Mesenchymal stem cell (in vitro differentiated cells and primary cell): ENCODE data around the gene S100A8.

Source experiments
- DNase-seq: peaks from one replicate; pipeline ENCODE4 v3.0.0-alpha.2; 2013
- H2AFZ ChIP-seq: one replicate; pipeline ENCODE4 v1.6.1; 2013; ENCODE audit warnings: low read depth, mild to moderate bottlenecking, control low read depth, inconsistent platforms, low read length, moderate library complexity
- H2AK5ac ChIP-seq: 2 replicates; pipeline ENCODE4 v1.6.1; 2013; ENCODE audit warnings: low read length, moderate library complexity, mild to moderate bottlenecking, inconsistent platforms; ENCODE audit not compliant: severe bottlenecking
- H2BK120ac ChIP-seq: one replicate; pipeline ENCODE4 v1.6.1; 2013; ENCODE audit warnings: low read depth, mild to moderate bottlenecking, inconsistent platforms, low read length, moderate library complexity
- H2BK12ac ChIP-seq, 2 experiments: one replicate each; pipeline ENCODE4 v1.6.1; 2013; ENCODE audit warnings: inconsistent platforms in 2 of 2, low read length in 2 of 2, mild to moderate bottlenecking in 2 of 2, moderate library complexity in 2 of 2, control low read depth in 1 of 2
- H2BK15ac ChIP-seq: one replicate; pipeline ENCODE4 v1.6.1; 2013; ENCODE audit warnings: mild to moderate bottlenecking, low read depth, inconsistent platforms; ENCODE audit not compliant: poor library complexity, severe bottlenecking
- H2BK5ac ChIP-seq: 2 replicates; pipeline ENCODE4 v1.6.1; 2013; ENCODE audit warnings: low read depth, mild to moderate bottlenecking, low read length, control low read depth, inconsistent platforms; ENCODE audit not compliant: poor library complexity, severe bottlenecking
- H3K14ac ChIP-seq, 2 experiments: one replicate each; pipeline ENCODE4 v1.6.1; 2013; ENCODE audit warnings: inconsistent platforms in 2 of 2, low read length in 2 of 2, control low read depth in 1 of 2, mild to moderate bottlenecking in 1 of 2, moderate library complexity in 1 of 2
- H3K18ac ChIP-seq, 2 experiments: one replicate each; pipeline ENCODE4 v1.6.1; 2013; ENCODE audit warnings: inconsistent platforms in 2 of 2, low read length in 2 of 2, control low read depth in 1 of 2, low read depth in 1 of 2, mild to moderate bottlenecking in 1 of 2
- H3K23ac ChIP-seq, 2 experiments: one replicate each; pipeline ENCODE4 v1.6.1; 2013; ENCODE audit warnings: inconsistent platforms in 2 of 2, low read length in 2 of 2, mild to moderate bottlenecking in 2 of 2, moderate library complexity in 2 of 2, control low read depth in 1 of 2
- H3K27ac ChIP-seq: 2 replicates; pipeline ENCODE4 v1.5.1; 2013; ENCODE audit warnings: mild to moderate bottlenecking, moderate library complexity, low read length, control low read depth, inconsistent platforms; ENCODE audit not compliant: poor library complexity, severe bottlenecking
- H3K27me3 ChIP-seq, 2 experiments: 2 replicates each; pipeline versions ENCODE4 v1.6.1 to v1.7.0; 2013; ENCODE audit warnings: low read length in 2 of 2, mild to moderate bottlenecking in 2 of 2, moderate library complexity in 2 of 2, control low read depth in 1 of 2, inconsistent platforms in 1 of 2; ENCODE audit not compliant: control insufficient read depth in 1 of 2, insufficient read depth in 1 of 2
- H3K36me3 ChIP-seq, 2 experiments: 2 replicates each; pipeline versions ENCODE4 v1.6.1 to v1.7.0; 2013; ENCODE audit warnings: low read length in 2 of 2, control low read depth in 1 of 2, inconsistent platforms in 1 of 2, low read depth in 1 of 2, mild to moderate bottlenecking in 1 of 2; ENCODE audit not compliant: insufficient read depth in 2 of 2, control insufficient read depth in 1 of 2
- H3K4ac ChIP-seq, 2 experiments: one replicate each; pipeline ENCODE4 v1.6.1; 2013; ENCODE audit warnings: inconsistent platforms in 2 of 2, low read length in 2 of 2, mild to moderate bottlenecking in 2 of 2, moderate library complexity in 2 of 2, control low read depth in 1 of 2, low read depth in 1 of 2
- H3K4me1 ChIP-seq: 2 replicates; pipeline ENCODE4 v1.6.1; 2013; ENCODE audit warnings: low read depth, low read length, control low read depth; ENCODE audit not compliant: control insufficient read depth, insufficient read depth
- H3K4me2 ChIP-seq: 2 replicates; pipeline ENCODE4 v1.6.1; 2013; ENCODE audit warnings: low read length, mild to moderate bottlenecking, inconsistent platforms; ENCODE audit not compliant: poor library complexity, severe bottlenecking
- H3K4me3 ChIP-seq, 2 experiments: 2 replicates each; pipeline versions ENCODE4 v1.5.1 to v1.7.0; 2013; ENCODE audit warnings: low read length in 2 of 2, mild to moderate bottlenecking in 2 of 2, control low read depth in 1 of 2, low read depth in 1 of 2; ENCODE audit not compliant: insufficient read depth in 1 of 2
- H3K79me1 ChIP-seq: replicated peaks from 2 replicates; pipeline ENCODE4 v1.6.1; 2013; ENCODE audit warnings: mild to moderate bottlenecking, control low read depth, low read length, inconsistent platforms; ENCODE audit not compliant: poor library complexity, severe bottlenecking
- H3K9ac ChIP-seq: 2 replicates; pipeline ENCODE4 v1.7.0; 2013; ENCODE audit warnings: mild to moderate bottlenecking, low read length, moderate library complexity
- H3K9me3 ChIP-seq: 2 replicates; pipeline ENCODE4 v1.7.0; 2013; ENCODE audit warnings: mild to moderate bottlenecking, low read length; ENCODE audit not compliant: control insufficient read depth
- H4K8ac ChIP-seq: one replicate; pipeline ENCODE4 v1.6.1; 2013; ENCODE audit warnings: inconsistent platforms, mild to moderate bottlenecking, low read length, moderate library complexity
- H4K91ac ChIP-seq: one replicate; pipeline ENCODE4 v1.6.1; 2013; ENCODE audit warnings: mild to moderate bottlenecking, low read length, inconsistent platforms
- WGBS: methylation state at CpG from one replicate; pipeline ENCODE4 v1.1.7; 2013; ENCODE audit warnings: mixed read lengths; 5-methylcytosine and 5-hydroxymethylcytosine counted together

The S100A8 gene

DNA sequence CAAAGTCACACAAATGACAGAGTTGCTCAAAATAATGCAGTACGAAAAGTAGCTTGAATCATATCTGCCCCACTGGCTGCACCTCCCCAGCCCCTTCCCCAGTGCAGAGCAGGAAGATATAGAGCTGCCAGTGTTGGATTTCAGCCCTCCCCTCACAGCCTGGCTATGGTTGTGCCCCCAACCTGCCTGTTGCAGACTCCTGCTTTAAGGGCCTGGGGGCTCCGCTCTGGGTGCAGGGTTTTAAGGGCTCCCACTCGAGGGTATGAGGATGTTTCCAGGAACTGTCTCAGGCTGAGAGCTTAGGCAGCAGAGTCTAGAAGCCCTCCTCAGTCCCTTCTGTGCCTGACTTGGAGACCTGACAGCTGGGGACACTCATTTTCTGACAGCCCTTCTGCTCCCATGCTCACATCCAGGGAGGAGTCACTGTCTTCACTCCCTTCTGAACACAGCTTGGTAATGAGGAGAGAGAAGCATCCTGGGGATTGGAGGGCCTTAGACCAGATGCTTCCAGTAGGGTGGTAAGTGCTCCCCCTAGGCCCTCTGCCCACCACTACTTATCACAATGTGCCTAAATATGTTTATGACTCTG lies 28.6 kb downstream of the S100A8 start:
- Histone ChIP-seq H3K36me3 (no peaks in the 10 kb centered on the region), H3K18ac (no peak overlapping the region), H2AFZ (no peak overlapping the region), H3K27me3 (peaks cover 26 to 79% of the 10 kb centered on the region in 2 experiments), H3K9ac (no peak overlapping the region), H3K4ac (no peak overlapping the region), H2AK5ac (no peak overlapping the region), H2BK12ac (no peak overlapping the region), H3K14ac (no peak overlapping the region), H2BK5ac (no peak overlapping the region), H2BK15ac (no peak overlapping the region), H3K9me3 (no peaks in the 10 kb centered on the region), H3K23ac (no peak overlapping the region), H3K4me1 (no peaks in the 10 kb centered on the region), H4K91ac (no peak overlapping the region), H3K4me3 (no peak overlapping the region), H3K79me1 (no peaks in the 10 kb centered on the region), H4K8ac (no peak overlapping the region), H2BK120ac (no peak overlapping the region), H3K27ac (no peak overlapping the region), H3K4me2 (no peak overlapping the region)
- DNase-seq: no peak
- WGBS: 57% methylated on average over 3 of the region's 3 CpGs

GRCh38 chr1:153361480-153362109 lies 29.3 kb downstream of the S100A8 start:
- no peak for DNase-seq
- H3K9me3 ChIP-seq: no peaks in the 10 kb centered on the region
- H3K4me3 ChIP-seq: no peak overlapping the region
- H3K4ac ChIP-seq: no peak overlapping the region
- no peak overlapping the region for H3K9ac ChIP-seq
- 38% methylated on average over 4 of the region's 4 CpGs for WGBS
- no peaks in the 10 kb centered on the region for H3K4me1 ChIP-seq
- no peak overlapping the region for H3K27ac ChIP-seq
- no peak overlapping the region for H3K18ac ChIP-seq
- no peak overlapping the region for H3K23ac ChIP-seq
- H2BK15ac ChIP-seq: no peak overlapping the region
- H3K27me3 ChIP-seq: peaks cover 26 to 82% of the 10 kb centered on the region in 2 experiments
- no peak overlapping the region for H2AFZ ChIP-seq
- no peak overlapping the region for H3K14ac ChIP-seq
- no peak overlapping the region for H3K4me2 ChIP-seq
- H3K79me1 ChIP-seq: no peaks in the 10 kb centered on the region
- H4K91ac ChIP-seq: no peak overlapping the region
- no peak overlapping the region for H2AK5ac ChIP-seq
- no peak overlapping the region for H4K8ac ChIP-seq
- no peaks in the 10 kb centered on the region for H3K36me3 ChIP-seq
- no peak overlapping the region for H2BK120ac ChIP-seq
- no peak overlapping the region for H2BK12ac ChIP-seq
- H2BK5ac ChIP-seq: no peak overlapping the region

- Histone ChIP-seq H3K4me2 (no peak overlapping the region), H3K14ac (no peak overlapping the region), H3K18ac (no peak overlapping the region), H3K27ac (no peak overlapping the region), H3K9ac (no peak overlapping the region), H3K4me3 (no peak overlapping the region), H3K4me1 (no peaks in the 10 kb centered on the region), H3K4ac (no peak overlapping the region), H3K23ac (no peak overlapping the region), H2BK5ac (no peak overlapping the region), H4K91ac (peak overlapping the region; percentile 8), H3K9me3 (no peaks in the 10 kb centered on the region), H2BK15ac (no peak overlapping the region), H2BK12ac (no peak overlapping the region), H3K27me3 (peaks cover 24 to 82% of the 10 kb centered on the region in 2 experiments), H3K79me1 (no peaks in the 10 kb centered on the region), H2AFZ (no peak overlapping the region), H3K36me3 (no peaks in the 10 kb centered on the region), H4K8ac (no peak overlapping the region), H2BK120ac (no peak overlapping the region), H2AK5ac (no peak overlapping the region)
- DNase-seq: no peak
- WGBS: 77% methylated on average over 11 of the region's 11 CpGs
Observed at GRCh38 chr1:153360592-153361479, 30.0 kb downstream of the S100A8 start.

DNA sequence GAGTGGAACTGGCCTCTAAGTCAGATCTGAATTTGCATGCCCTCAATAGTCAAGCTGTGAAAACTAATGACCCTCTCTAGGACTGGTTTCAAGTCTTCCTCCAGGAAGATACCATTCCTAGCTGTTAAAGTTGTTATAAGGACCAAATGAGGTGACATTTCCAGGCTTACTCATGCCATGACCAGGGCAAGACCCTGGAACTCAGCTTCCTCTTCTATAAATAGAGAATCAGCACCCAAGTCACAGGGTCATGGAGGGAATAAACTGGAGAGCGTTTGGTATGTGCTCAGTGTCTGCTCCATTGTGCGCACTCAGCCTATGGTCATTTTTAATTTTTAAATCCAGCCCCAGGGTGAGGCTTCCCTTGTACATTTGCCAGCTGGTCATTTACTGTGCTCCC lies 30.7 kb downstream of the S100A8 start:
- Histone ChIP-seq H3K36me3 (no peaks in the 10 kb centered on the region), H3K4ac (no peak overlapping the region), H2AFZ (no peak overlapping the region), H3K9me3 (no peaks in the 10 kb centered on the region), H3K79me1 (no peaks in the 10 kb centered on the region), H3K4me1 (no peaks in the 10 kb centered on the region), H3K4me2 (no peak overlapping the region), H3K9ac (no peak overlapping the region), H3K14ac (no peak overlapping the region), H4K8ac (no peak overlapping the region), H2BK5ac (no peak overlapping the region), H3K4me3 (no peak overlapping the region), H3K18ac (no peak overlapping the region), H3K23ac (no peak overlapping the region), H2BK15ac (no peak overlapping the region), H4K91ac (no peak overlapping the region), H3K27me3 (peaks cover 17 to 81% of the 10 kb centered on the region in 2 experiments), H2BK120ac (no peak overlapping the region), H2BK12ac (no peak overlapping the region), H2AK5ac (no peak overlapping the region), H3K27ac (no peak overlapping the region)
- DNase-seq: no peak
- WGBS: 87% methylated on average over 2 of the region's 2 CpGs
